ENCODE measurements around the gene CCDC158.

CCDC158 gene

GRCh38 chr4:76326515-76326914 lies 94.4 kb downstream of the CCDC158 start:
- TF ChIP-seq CTCF (IDR thresholded peaks at IDR 0.05; ENCODE audit: borderline replicate concordance, insufficient read depth, low read depth, low read length): no peak
- H3K4me3 ChIP-seq (ENCODE audit: low read depth, low read length): no peak overlapping the region

- TF ChIP-seq CTCF (IDR thresholded peaks at IDR 0.05; ENCODE audit: borderline replicate concordance, insufficient read depth, low read depth, low read length): no peak
- no peak overlapping the region for H3K4me3 ChIP-seq (ENCODE audit: low read depth, low read length)
These were observed 95.9 kb downstream of the CCDC158 start for GRCh38 chr4:76325072-76325471.

- no peak overlapping the region for H3K4me3 ChIP-seq (ENCODE audit: low read depth, low read length)
- no peak for TF ChIP-seq CTCF (IDR thresholded peaks at IDR 0.05; ENCODE audit: borderline replicate concordance, insufficient read depth, low read depth, low read length)
These were observed 98.7 kb downstream of the CCDC158 start for GRCh38 chr4:76322236-76322635.

- TF ChIP-seq CTCF (IDR thresholded peaks at IDR 0.05; ENCODE audit: borderline replicate concordance, insufficient read depth, low read depth, low read length): no peak
- H3K4me3 ChIP-seq (ENCODE audit: low read depth, low read length): no peak overlapping the region
These were observed 104.8 kb downstream of the CCDC158 start for GRCh38 chr4:76316131-76316530.

- TF ChIP-seq CTCF (IDR thresholded peaks at IDR 0.05; ENCODE audit: borderline replicate concordance, insufficient read depth, low read depth, low read length): no peak
- H3K4me3 ChIP-seq (ENCODE audit: low read depth, low read length): no peak overlapping the region
These were observed 105.5 kb downstream of the CCDC158 start for GRCh38 chr4:76315267-76315918.

- no peak for TF ChIP-seq CTCF (IDR thresholded peaks at IDR 0.05; ENCODE audit: borderline replicate concordance, insufficient read depth, low read depth, low read length)
These were observed 107.4 kb downstream of the CCDC158 start for GRCh38 chr4:76313547-76313946.

GRCh38 chr4:76312457-76312856 lies 108.5 kb downstream of the CCDC158 start:
- TF ChIP-seq CTCF (IDR thresholded peaks at IDR 0.05; ENCODE audit: borderline replicate concordance, insufficient read depth, low read depth, low read length): no peak
- H3K4me3 ChIP-seq (ENCODE audit: low read depth, low read length): no peak overlapping the region

More at GRCh38 chr4:76313547-76313946, 107.4 kb downstream of the CCDC158 start:
- no peak overlapping the region for H3K4me3 ChIP-seq (ENCODE audit: low read depth, low read length)

Measured in GM12875 (cell line).